A673 (cell line): Measurements from ENCODE around the gene TENM4.

Experiments used
- CTCF ChIP-seq: fragments of 300-800, 200-600 bp; sonication (generic); conservative IDR thresholded peaks from 2 replicates; pipeline ENCODE4 v1.5.1; 2017; ENCODE audit warnings: low read depth, mild to moderate bottlenecking, antibody characterized with exemption, low read length, moderate library complexity, mixed read lengths
- EZH2 ChIP-seq: fragments of 200-600 bp; sonication (generic); IDR thresholded peaks from 2 replicates; pipeline ENCODE4 v1.6.1; 2017; ENCODE audit warnings: borderline replicate concordance, low read depth, mild to moderate bottlenecking, mixed read lengths, antibody characterized with exemption, low read length; ENCODE audit not compliant: poor library complexity, severe bottlenecking

GRCh38 chr11:78770931-78771330 lies 669.9 kb downstream of the TENM4 start:
- TF ChIP-seq CTCF (no peak), EZH2 (no peak)
